OCI-LY7 (cell line): ENCODE data around the gene CTNNA3.

Experiments
- CTCF ChIP-seq: fragments of 200-600 bp; sonication (generic); conservative IDR thresholded peaks from 2 replicates; pipeline ENCODE4 v1.5.1; 2014; ENCODE audit warnings: mild to moderate bottlenecking, antibody characterized with exemption, low read length, moderate library complexity, mixed read lengths
- EZH2phosphoT487 ChIP-seq: fragments of 200-600 bp; sonication (generic); IDR thresholded peaks from 2 replicates; pipeline ENCODE4 v1.6.1; 2018; ENCODE audit warnings: low read depth, borderline replicate concordance, mild to moderate bottlenecking, mixed run types, antibody characterized with exemption, low read length, moderate library complexity, mixed read lengths

DNA sequence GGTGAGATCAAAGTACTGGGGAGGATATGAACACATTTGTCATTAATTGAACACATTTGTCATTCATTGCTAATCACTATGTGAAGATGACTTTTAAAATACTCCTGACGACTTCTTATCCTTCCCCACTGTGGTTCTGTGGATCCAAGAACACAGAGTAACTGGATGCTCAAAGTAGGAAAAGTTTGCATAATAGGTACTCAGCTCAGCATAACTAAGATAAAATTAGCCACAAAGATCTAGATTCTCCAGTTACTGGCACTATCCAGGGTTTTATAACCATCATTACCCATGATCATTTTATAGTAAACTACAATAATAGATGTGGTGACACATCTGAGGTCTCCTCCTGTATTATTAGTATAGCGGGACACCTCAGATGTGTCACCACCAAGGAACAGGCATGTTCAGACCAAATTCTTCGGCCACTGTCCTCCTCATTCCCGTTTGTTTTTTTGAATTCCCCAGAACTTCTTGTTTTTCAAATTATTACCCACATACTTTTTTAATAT is 933.7 kb downstream of the CTNNA3 start:
- no peak for TF ChIP-seq CTCF
- TF ChIP-seq EZH2phosphoT487: no peak
